ENCODE data around the gene CYB561A3.

- TF ChIP-seq CTCF (IDR thresholded peaks at IDR 0.05) (no peak), POLR2A (IDR thresholded peaks at IDR 0.05) (no peak)
These were observed 46.4 kb downstream of the CYB561A3 start for GRCh38 chr11:61315260-61315659.

Measured in Peyer's patch (tissue), 4 donors.